HG03565 (cell line): ENCODE data around the gene CAPS.

Source experiments
- ATAC-seq: cut with Tn5 transposase; IDR thresholded peaks from one replicate; pipeline ENCODE4 v1.9.1; 2021; ENCODE audit warnings: mild to moderate bottlenecking, moderate library complexity; ENCODE audit not compliant: unreplicated experiment

The CAPS gene

DNA sequence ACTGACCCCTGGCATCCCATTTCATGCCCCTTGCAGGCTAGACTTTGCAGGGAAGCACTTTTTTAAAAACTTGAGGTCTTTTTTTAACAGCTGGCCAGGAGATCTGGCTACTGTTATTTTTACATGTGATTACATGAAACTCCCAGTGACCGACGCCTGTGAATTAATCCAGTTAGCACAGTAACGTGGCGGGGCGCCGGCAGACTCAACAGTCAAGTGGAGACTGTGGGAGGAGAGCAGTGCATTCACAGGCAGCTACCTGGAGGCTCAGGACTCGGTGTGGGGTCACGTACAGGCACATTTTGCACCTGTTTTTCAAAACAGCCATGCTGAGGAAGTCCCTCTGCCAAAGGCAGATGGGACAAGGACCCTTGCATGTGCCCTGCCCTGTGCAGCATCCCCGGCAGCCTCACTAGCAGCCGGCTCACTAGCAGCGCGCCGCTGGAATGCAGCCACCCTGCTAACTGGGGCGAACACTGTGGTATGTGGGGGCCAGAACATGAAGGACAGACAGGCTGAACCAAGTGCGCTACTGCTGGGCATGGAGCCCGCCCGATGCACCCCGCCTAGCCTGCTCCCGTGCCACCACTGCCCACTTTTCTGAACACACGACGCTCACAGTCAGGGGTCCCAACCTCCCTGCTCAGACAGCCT, 18.7 kb downstream of the CAPS start:
- ATAC-seq = no peak

DNA sequence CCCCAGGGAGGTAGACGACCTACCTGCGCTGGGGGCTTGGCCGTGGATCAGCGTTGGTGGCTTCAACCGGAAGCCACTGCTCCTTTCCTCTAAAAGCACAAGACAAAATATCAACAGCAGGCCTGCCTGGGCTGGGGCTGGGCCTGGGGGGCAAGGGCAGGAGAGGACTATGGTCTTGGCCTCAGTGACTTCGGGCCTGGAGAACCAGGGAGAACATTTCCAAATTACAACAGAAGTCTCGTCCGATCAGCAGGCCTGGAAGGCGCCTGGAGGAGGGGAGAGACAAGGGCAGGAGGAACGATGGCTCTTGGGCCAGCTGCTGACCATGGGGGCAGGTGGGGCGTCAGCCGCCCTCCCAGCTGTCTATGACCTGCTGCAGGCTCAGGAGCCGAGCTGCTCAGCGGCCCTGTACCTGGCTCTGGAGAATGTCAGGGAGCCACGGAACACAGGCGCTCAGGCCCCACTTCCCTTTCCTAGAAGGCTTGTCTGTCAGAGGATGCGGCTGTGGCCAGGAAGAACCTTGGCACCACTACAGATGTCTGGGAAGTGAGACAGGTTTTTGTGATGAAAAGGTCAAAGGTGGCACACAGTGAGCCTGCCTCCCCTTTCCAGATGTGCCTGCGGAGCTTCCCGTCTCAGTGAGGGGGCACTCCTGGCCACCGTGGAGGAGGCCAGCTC, 19.5 kb downstream of the CAPS start:
- no peak for ATAC-seq

DNA sequence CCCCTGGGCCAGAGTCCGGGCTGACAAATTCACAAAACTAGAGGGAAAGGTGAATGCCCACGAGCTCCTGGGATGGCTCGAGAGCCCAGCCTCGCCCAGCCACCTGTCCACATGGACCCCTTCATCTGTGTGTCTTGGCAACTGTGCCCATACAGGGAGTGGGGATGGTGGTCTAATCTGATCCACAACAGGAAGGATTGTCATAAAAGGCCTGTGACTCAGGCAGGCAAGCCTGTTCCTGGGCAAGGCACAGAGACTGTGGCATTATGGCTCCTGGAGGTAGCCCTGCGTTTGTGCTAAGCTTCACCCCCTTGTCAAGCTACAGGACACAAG, 20.0 kb downstream of the CAPS start:
- ATAC-seq = no peak

DNA sequence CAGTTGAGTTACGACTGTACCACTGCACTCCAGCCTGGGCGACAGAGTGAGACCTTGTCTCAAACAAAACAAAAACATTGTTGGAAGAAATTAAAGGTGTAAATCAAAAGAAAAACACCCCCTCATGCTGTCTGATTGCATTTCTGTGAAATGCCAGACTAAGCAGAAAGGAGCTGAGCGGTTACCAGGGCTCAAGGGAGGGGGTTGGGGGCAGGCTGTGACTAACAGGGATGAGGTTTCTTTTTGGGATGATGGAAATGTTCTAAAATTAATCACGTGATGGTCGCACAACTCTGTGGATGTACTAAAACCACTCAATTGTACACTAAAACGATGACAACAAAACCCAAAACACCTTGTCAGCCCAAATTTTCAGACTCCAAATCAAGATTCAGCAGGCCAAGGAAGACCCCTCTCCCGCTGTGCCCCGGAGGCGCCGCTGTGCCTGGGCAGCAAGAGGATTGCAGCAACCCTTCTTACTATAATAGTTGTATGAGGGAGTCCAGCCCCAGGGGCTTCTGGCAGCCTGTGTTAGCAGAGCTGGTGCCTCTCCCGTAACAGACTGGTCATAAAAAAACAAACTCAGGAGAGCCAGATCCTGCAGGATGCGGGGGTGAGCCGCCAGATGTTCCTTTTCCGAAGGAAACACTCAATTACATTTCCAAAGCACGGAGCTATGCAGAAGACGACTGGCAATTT, 20.9 kb downstream of the CAPS start:
- ATAC-seq = no peak

DNA sequence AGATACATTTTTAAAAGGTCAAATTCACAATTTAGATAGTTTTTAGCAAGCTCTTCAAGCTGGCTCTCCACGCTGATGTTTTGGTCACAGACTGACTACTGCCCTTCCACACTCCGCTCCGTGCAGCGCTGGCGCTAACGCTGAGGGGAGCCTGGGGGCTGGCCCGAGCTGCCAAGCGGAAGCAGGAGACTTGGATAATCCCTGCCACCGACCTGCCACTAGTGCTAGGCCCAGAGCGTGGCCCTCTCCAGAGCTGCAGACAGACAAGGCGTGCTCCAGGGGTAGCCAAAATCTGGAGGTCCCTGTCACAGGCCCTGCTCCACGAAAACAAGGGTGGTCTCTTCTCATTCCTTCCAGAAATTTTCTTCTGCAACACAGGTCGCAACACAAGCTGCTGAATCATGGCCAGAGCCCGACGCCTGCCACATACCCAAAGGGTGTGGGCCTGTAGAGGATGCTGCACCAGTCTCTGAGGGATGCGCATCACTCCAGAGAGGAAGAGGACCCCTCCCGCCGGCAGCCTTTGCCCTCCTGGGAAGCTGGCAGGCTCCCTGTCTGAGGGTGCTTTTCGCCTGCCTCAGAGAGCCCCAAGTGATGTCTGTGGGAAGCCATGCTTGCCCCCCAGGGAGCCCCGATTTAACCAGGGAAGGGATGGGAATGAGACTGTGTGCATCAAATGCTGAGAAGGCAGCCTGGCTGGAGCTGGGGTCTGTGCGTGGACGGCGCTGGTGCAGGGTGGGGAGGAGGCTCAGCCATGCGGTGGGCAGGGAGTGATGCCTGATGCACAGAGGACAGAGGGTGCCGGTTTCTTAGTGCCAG, 21.6 kb downstream of the CAPS start:
- no peak for ATAC-seq

DNA sequence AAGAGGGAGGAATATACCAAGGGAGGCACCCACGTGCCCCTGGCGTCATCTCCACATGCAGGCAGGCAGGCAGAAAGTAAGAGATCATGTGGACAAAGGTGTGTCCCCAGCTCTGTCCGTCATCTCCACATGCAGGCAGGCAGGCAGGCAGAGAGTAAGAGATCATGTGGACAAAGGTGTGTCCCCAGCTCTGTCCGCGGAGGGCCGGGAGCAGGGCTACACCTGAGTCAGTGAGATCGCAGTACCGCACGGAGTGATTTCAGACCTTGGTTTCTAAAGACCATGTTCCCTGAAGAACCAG, 22.2 kb downstream of the CAPS start:
- no peak for ATAC-seq

DNA sequence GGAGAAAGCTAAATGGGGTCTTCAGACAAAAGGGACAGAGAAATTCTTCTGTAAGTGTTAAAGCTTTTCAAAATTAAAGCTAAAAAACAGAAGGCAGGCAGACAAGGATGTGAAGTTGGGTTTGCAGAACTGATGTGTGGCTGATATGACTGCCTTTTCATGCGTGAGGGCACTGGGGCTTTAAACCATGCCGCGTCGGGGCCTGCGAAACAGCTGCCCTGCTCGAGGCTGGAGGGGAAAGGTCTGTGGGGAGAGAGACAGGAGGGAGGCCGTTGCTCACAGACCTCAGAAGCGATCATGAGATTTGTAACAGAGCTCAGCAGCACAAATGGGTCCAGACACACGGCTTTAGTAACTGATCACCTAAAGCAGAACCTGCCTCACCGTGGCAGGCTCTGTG, 23.5 kb downstream of the CAPS start:
- ATAC-seq = no peak

DNA sequence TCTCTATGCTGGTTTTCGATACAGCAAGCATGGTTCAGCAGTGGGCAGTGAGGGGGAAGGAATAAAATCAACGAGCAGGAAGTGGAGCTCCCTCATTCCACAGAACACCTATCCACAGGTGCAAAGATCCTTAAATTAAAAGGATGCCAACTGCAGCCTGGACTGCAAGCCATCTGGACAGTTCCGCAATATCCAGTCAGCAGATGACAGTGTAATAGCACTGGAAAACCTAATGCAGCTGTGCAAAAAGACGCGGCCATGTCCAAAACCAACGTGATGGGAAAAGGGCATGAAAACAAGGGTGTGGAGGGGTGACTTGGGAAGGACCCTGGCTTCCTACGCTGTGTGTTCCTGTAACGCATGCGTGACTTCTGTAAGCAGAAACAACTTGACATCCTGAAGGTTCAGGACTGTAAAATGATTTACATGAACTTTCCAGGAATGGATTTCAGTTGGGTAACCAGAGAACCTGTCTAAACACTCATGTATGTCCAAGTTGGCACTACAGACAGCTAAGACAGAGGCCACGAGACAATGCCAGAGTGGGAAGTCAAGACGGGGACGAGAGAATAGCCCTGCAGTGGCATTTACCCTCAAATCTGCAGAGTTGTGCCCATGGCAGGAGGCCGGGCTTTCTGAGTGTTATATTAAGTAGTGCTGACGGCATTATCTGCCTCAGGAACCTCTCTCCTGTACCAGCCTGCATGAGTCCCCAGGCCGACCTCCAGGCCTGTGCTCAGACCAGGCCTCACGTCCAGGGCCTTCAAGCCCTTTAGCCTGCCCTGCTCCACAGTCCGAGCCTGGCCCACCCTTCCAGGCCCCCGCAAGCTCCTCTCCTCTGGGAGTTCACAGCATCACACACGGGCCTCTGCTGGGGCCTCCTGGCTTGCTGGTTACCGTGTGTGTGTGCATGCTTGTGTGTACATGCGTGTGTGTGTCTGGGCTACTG, 26.5 kb downstream of the CAPS start:
- no peak for ATAC-seq

DNA sequence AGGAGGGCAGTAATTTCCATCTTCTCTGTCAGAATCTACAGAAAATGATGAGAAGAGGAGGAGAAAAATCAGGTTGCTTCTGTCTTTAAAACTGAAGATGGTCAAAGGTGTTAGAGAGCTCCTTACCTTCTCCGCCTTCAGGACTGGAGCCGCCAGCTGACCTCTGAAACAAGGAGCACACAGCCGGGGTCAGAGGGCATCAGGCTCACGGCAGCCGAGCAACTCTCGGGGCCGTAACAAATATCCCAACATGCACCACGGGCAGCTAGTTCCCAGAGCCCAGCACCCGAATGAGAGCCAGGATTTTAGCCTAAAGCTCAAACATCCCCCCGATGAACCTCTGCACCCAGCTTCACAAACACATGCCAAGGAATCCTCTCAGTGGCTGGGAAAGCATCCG, 27.6 kb downstream of the CAPS start:
- no peak for ATAC-seq

DNA sequence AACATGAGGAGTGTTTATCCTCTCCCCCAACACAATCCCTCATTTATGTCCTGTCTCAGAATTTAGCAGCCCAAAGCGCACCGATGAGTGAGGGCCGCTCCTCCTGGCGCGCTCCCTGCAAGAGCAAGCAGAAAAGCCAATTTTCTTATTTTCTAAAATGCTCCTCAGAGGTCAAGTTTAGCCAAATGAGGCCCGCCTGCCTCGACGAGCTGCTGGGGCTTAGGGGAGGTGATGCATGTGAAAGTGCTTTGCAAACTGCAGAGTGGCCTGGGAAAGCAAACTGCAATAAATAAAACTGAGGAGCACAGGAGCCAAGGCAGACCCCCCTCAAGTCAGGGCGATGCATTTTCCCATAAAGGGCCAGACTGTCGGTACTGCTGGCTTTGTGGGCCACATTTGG, 29.0 kb downstream of the CAPS start:
- no peak for ATAC-seq

DNA sequence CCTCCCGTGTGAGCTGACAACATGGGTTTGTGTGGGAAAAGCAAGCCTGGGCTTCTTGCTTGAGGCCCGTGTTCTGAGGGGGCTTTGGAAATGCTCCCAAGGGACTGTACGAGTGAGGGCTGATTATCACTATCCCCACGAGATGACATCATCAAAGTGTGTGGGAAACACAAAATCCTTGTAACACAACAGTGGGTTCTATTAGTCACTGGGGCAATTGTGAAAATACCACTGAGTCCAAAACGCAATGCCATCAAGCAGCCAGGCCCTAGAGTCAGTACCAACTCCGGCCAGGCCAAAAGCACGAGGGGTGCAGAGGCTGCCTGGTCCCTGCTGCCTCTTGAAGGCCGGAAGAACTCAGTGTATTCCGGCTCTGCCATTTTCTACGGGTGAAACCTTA, 29.6 kb downstream of the CAPS start:
- no peak for ATAC-seq

DNA sequence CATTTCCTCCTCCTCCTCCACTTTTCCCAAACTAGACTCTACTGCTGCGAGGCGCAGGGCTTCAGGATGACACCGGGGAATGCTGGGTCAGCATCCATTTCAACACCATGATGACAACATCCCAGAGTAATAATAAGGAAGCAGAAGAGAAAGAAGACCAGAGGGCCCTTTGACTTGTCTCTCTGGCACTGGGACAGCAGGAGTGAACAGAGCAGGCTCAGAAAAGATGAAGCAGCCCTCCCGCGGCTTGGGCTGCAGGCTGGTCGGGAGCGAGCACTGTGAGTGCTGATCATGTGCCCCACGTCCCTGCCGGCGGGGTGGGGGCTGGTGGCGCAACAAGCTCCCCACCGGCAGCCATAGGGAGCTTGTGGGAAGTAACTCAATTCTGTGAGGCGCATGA, 33.4 kb downstream of the CAPS start:
- ATAC-seq = no peak

DNA sequence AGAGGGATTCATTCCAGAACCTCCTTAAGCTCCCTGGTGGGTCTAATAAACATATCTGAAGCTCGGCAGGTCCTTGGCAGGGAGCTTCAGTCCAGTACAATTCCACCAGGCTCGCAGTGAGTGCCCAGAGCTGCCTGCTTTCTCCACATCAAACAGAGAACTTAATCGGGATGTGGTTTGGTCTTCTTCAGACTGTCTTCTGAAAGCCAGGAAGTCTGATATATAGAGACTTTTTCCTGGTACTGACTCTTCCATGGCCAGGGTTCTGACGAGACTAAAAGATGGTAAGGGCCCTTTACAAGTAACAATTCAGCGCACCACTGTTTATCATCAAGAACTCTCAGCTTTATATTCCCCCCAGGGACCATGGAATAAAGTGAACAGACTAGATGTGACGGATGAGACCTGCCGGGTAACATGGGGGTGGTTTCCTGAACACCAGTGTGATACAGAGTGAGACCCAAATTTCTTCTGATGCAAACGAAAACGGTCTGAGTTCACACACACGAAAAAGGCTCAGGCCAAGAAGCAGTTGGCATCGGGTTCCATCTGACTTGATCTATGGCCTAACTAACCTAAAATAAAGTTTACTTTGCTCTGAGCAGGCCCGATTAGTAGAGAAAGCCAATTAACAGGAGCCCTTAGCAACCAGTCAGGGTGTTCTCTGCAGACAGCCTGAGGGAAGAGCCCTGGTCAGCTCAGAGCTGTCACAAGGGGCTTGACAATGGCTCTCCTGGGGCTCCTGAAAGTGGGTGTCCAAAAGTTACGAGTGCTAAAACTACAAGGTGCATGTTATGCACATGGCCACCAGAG, 34.9 kb downstream of the CAPS start:
- no peak for ATAC-seq

DNA sequence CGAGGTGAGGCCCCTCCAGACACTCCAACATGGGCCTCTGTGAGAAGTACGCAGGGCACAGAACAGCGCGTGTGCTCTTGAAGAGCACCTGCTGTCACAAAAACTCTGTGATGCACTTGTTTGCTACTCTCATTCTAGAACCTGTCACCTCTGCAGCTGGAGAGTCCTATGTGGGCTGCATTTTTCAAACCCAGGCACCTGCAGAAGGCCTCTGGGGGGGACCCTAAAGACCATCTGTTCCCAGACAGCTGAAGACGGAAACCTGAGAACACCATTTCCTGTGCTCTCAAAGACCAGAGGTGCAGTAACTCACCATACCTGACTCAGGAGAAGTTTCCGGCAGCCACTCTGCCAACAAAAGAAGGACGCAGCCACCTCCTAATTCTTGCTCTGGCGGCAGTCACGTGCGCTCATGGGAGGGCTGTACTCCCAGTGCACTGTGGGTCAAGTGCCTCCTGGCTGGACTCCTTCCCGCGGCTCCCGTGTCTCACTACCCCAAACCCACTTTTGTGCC, 35.8 kb downstream of the CAPS start:
- ATAC-seq = no peak

DNA sequence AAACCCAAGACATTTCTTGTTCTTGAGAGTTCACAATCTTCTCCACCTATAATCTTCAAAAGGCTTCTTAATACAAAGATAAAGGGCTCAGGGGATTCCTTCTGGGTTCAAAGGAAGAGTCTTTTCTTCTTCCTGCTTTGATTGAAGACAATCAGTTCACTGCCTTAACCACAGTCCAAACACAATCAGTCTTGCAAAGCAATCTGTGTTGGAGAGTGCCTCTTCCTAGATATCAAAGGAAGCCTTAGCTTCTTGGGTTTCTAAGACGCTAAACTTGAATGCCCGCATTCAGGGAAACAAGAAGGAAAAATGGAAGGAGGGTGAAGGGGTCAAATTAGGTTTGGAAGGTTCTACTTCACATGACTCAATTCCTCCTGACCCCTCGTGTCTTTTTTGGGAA, 36.7 kb downstream of the CAPS start:
- no peak for ATAC-seq

DNA sequence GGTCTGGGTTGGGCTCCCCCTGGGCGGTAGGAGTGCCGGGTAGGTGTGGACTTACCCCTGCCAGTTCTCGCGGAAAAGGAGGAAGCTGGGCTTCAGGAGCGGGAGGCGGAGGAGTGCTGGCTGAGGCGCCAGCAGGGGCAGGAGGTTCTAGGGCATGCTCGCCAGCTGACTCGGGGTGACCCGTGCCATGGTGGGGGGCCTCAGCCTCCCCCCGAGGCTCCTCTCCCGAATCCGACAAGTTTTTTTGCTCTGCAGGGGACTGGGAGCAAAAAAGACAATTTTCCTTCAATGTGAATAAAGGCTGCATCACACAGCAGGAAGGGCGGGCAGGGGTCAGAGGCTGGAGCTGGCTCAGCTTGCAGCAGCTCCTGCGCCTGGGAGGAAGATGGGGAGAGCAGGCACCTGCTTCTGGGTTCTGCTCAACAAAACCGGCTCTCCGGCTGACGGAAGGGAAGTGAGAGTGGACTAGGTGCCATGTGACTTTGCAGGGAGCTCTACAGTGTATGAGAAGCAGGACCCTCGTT, 37.3 kb downstream of the CAPS start:
- ATAC-seq = no peak

DNA sequence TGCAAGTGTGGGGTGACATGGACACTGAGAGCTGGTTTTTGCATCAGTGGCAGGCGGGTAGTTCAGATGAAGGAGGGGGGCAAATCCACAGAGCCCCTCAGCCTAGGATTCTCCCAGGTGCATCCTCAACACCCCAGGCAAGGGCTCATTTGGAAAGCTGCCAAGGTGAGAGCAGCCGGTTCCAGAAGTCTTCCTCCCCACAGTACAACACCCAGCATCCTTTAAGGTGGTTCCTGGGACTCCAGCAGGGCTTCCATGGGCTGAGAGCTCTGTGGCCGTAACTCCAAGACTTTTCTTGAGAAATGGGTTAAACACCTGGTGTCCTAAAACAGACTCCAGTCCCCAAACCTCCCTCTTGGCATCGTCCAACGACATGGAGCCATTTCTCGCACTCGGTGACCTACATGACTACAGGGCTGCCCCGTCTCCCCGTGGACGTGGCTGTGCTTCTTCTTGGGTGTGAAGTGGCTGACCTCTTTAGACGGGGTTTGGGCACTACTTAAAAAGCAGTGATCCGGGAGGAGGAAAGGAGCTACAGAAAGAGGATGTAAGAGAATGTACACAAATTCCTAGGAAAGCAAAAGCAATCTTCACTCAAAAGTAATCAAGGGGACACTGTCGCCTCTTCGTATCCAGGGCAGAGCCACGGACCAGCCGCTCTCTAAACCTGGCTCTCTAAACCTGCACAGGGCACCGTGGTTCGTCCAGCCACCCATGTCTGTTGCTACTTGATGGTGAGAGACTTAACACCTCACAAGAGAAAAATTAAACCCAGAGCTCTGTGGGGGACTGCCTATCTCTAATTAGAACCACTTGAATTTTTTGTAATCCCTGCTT, 38.4 kb downstream of the CAPS start:
- ATAC-seq = no peak

DNA sequence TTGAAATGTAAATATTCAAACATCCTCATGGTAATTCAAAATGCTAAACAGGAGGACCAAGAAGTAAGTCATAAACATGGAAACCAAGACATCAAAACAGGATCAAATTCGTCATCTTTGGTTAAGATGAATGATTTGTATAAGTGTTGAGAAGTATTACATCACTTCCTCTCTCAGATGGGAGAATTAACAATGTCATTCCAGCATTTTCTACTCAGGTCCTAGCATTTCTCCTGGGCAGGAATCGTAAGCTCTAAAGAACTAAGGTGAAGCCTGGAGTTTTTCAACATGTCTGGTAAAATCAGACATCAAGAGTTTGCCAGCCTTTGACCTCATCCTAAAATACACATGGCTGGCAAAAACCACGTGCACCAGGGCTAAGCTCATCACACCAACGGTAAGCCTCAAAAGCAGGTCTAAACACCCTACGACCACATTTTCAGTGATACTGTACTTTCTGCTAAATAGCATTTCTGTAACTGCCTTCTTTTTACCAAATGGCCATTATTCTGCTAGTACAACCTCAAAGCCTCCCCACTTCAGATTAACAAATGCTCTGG, 39.1 kb downstream of the CAPS start:
- ATAC-seq = no peak
